ENCODE measurements around the gene IMMT.

DNA sequence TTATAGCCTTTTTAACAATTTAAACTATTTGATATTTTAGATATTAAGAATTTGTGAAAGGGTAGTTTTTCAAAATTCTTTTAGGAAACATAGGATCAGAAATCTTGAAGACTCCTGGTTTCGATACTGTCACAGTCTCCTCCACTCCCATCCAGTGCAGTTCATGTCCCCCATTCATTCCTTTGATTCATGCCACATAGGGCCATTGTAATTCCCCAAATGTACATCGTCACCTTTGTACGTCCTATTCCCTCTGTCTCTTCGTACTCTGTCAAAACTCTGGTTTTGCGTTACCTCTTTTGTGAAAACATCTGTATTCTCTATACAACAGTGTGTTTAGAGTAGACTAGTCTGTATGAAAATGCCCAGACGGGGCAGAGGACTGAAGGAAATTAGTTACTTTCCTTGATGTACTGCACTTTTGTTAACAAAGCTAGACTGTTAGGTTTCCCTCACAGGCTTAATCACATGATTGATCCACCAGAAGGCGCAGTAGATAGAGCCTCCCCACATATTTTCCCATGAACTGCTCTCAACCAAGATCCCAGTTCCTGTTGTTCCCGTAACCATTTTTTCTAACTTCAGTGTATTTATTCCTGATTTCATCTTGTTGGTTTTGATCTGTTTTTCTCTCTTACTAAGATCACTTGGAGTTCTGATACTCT lies 6.5 kb upstream of the IMMT start:
- TF ChIP-seq, protein P1, sequence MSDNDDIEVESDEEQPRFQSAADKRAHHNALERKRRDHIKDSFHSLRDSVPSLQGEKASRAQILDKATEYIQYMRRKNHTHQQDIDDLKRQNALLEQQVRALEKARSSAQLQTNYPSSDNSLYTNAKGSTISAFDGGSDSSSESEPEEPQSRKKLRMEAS (IDR thresholded peaks at IDR 0.05; ENCODE audit: insufficient read depth, insufficient read length) = no peak
- TF ChIP-seq, protein P2, sequence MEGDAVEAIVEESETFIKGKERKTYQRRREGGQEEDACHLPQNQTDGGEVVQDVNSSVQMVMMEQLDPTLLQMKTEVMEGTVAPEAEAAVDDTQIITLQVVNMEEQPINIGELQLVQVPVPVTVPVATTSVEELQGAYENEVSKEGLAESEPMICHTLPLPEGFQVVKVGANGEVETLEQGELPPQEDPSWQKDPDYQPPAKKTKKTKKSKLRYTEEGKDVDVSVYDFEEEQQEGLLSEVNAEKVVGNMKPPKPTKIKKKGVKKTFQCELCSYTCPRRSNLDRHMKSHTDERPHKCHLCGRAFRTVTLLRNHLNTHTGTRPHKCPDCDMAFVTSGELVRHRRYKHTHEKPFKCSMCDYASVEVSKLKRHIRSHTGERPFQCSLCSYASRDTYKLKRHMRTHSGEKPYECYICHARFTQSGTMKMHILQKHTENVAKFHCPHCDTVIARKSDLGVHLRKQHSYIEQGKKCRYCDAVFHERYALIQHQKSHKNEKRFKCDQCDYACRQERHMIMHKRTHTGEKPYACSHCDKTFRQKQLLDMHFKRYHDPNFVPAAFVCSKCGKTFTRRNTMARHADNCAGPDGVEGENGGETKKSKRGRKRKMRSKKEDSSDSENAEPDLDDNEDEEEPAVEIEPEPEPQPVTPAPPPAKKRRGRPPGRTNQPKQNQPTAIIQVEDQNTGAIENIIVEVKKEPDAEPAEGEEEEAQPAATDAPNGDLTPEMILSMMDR (IDR thresholded peaks at IDR 0.05; ENCODE audit: extremely low read depth in 1 of 2, insufficient read depth in 1 of 2, low read depth in 1 of 2, low read length in 2 of 2) = no peak
- TF ChIP-seq POLR2AphosphoS5 (IDR thresholded peaks at IDR 0.05; ENCODE audit: insufficient read depth, low read depth, low read length) (no peak), MYC (IDR thresholded peaks at IDR 0.05; ENCODE audit: low read depth, low read length) (no peak), FOS (IDR thresholded peaks at IDR 0.05; ENCODE audit: borderline replicate concordance, insufficient read depth, low read length) (no peak), POLR2A (IDR thresholded peaks at IDR 0.05; ENCODE audit: low read depth, low read length) (no peak), JUN (IDR thresholded peaks at IDR 0.05; ENCODE audit: borderline replicate concordance, insufficient read depth, insufficient read length, low read depth) (no peak)

All from endothelial cell of umbilical vein (primary cell).